ENCODE data around the gene TBC1D7. TPM values are rescaled to one million over a fixed set of nuclear protein-coding genes. Genes with fewer than 3 reads are reported as not detected.

TBC1D7 gene
- total and polyA plus RNA-seq, 2 donors from 2014 or later = 12.9 to 39.4 TPM

GRCh38 chr6:13272131-13273046 lies 55.9 kb downstream of the TBC1D7 start:
- DNase-seq = peak; percentile 71 to 90 (median 78)
- no peak for TF ChIP-seq CTCF (IDR thresholded peaks at IDR 0.05; ENCODE audit: borderline replicate concordance, extremely low read depth, insufficient read depth)
- no peaks in the 10 kb centered on the region for H3K36me3 ChIP-seq (ENCODE audit: control insufficient read depth in 2 of 3, insufficient read depth in 3 of 3, low read length in 3 of 3)
- H3K9ac ChIP-seq (ENCODE audit: low read length in 3 of 3) = no peak overlapping the region
- no peaks in the 10 kb centered on the region for H3K27me3 ChIP-seq (ENCODE audit: control insufficient read depth, insufficient read depth, low read length)
- H3K27ac ChIP-seq (ENCODE audit: low read depth in 2 of 2, low read length in 2 of 2) = peak overlapping the region in 1 of 2 donors; percentile 37
- H3K4me1 ChIP-seq (ENCODE audit: control insufficient read depth in 2 of 3, insufficient read depth in 2 of 3, low read depth in 1 of 3, low read length in 3 of 3) = peaks cover 0 to 3% (median 0%) of the 10 kb centered on the region in 3 donors
- no peaks in the 10 kb centered on the region for H3K9me3 ChIP-seq (ENCODE audit: control insufficient read depth in 2 of 3, insufficient read depth in 1 of 3, low read length in 3 of 3)
- intact Hi-C loops (cut with DNase I) = no loop called here
- FAIRE-seq = no peak
- no peak overlapping the region for H3K4me3 ChIP-seq (ENCODE audit: low read length in 3 of 3)

GRCh38 chr6:13268913-13269518 lies 59.3 kb downstream of the TBC1D7 start:
- DNase-seq (peak in 3 of 5 donors; percentile 39 to 65 (median 51)), FAIRE-seq (no peak)

GRCh38 chr6:13267142-13267651 lies 61.1 kb downstream of the TBC1D7 start:
- no peaks in the 10 kb centered on the region for H3K9me3 ChIP-seq (ENCODE audit: control insufficient read depth in 2 of 3, insufficient read depth in 1 of 3, low read length in 3 of 3)
- no peak overlapping the region for H3K9ac ChIP-seq (ENCODE audit: low read length in 3 of 3)
- no peak for TF ChIP-seq CTCF (IDR thresholded peaks at IDR 0.05; ENCODE audit: borderline replicate concordance, extremely low read depth, insufficient read depth)
- no peak overlapping the region for H3K27ac ChIP-seq (ENCODE audit: low read depth in 2 of 2, low read length in 2 of 2)
- intact Hi-C loops (cut with DNase I) = no loop called here
- no peak overlapping the region for H3K4me3 ChIP-seq (ENCODE audit: low read length in 3 of 3)
- no peaks in the 10 kb centered on the region for H3K36me3 ChIP-seq (ENCODE audit: control insufficient read depth in 2 of 3, insufficient read depth in 3 of 3, low read length in 3 of 3)
- H3K4me1 ChIP-seq (ENCODE audit: control insufficient read depth in 2 of 3, insufficient read depth in 2 of 3, low read depth in 1 of 3, low read length in 3 of 3) = peaks cover 0 to 2% (median 0%) of the 10 kb centered on the region in 3 donors
- FAIRE-seq (no peak), DNase-seq (peak in 2 of 5 donors; percentile 51)
- no peaks in the 10 kb centered on the region for H3K27me3 ChIP-seq (ENCODE audit: control insufficient read depth, insufficient read depth, low read length)

More at GRCh38 chr6:13268913-13269518, 59.3 kb downstream of the TBC1D7 start:
- H3K9ac ChIP-seq (ENCODE audit: low read length in 3 of 3) = no peak overlapping the region
- H3K27ac ChIP-seq (ENCODE audit: low read depth in 2 of 2, low read length in 2 of 2) = peak overlapping the region; percentile 33 to 50
- TF ChIP-seq CTCF (IDR thresholded peaks at IDR 0.05; ENCODE audit: borderline replicate concordance, extremely low read depth, insufficient read depth) = no peak
- H3K4me1 ChIP-seq (ENCODE audit: control insufficient read depth in 2 of 3, insufficient read depth in 2 of 3, low read depth in 1 of 3, low read length in 3 of 3) = peaks cover 0 to 3% (median 0%) of the 10 kb centered on the region in 3 donors
- no peak overlapping the region for H3K4me3 ChIP-seq (ENCODE audit: low read length in 3 of 3)
- H3K27me3 ChIP-seq (ENCODE audit: control insufficient read depth, insufficient read depth, low read length) = no peaks in the 10 kb centered on the region
- no peaks in the 10 kb centered on the region for H3K36me3 ChIP-seq (ENCODE audit: control insufficient read depth in 2 of 3, insufficient read depth in 3 of 3, low read length in 3 of 3)
- intact Hi-C loops (cut with DNase I) = no loop called here
- no peaks in the 10 kb centered on the region for H3K9me3 ChIP-seq (ENCODE audit: control insufficient read depth in 2 of 3, insufficient read depth in 1 of 3, low read length in 3 of 3)

Measured in kidney (tissue), 14 donors.